ENCODE results near the gene PLEKHM3. TPM values are rescaled to one million over a fixed set of nuclear protein-coding genes. Genes with fewer than 3 reads are reported as not detected.

The PLEKHM3 gene
- polyA plus RNA-seq, 2 of the 4 experiments (the other 2 are of a cell fraction) = 2.9 to 6.5 TPM

- no peak for TF ChIP-seq FOSB (CRISPR knock-in tag; IDR thresholded peaks at IDR 0.05)
- no peak for TF ChIP-seq MAX (IDR thresholded peaks at IDR 0.05)
Measured at GRCh38 chr2:207930747-207931146, 94.6 kb downstream of the PLEKHM3 start (continued).

GRCh38 chr2:207929923-207930322, 95.4 kb downstream of the PLEKHM3 start:
- no peaks in the 10 kb centered on the region for H3K4me1 ChIP-seq
- no peak overlapping the region for H3K4me3 ChIP-seq
- 85% methylated on average over 3 of the region's 3 CpGs for WGBS (ENCODE audit: missing lambda C conversion rate)
- ChIA-PET CTCF (interaction anchor here (0.9 to 1.1 kb wide), 3 partner anchors 24 to 184 kb away, joined by 3 to 5 read pairs (median 3); no protein-coding TSS in a partner anchor), POLR2A (no interaction called here)
- TF ChIP-seq RAD21 (conservative IDR thresholded peaks at IDR 0.05 in 1 of 2, IDR thresholded peaks at IDR 0.05 in 1 of 2) (no peak), HDAC2 (IDR thresholded peaks at IDR 0.05) (no peak), ATOH8 (CRISPR knock-in tag; IDR thresholded peaks at IDR 0.05; ENCODE audit: low read depth) (no peak), RARB (CRISPR knock-in tag; IDR thresholded peaks at IDR 0.05) (no peak), RNF2 (IDR thresholded peaks at IDR 0.05; ENCODE audit: borderline replicate concordance, low read depth) (no peak), PHF8 (IDR thresholded peaks at IDR 0.05; ENCODE audit: borderline replicate concordance, low read depth) (no peak), HES2 (IDR thresholded peaks at IDR 0.05) (no peak), HOXB13 (CRISPR knock-in tag; IDR thresholded peaks at IDR 0.05; ENCODE audit: low read depth) (no peak), TP53 (CRISPR knock-in tag; IDR thresholded peaks at IDR 0.05) (no peak), FOXS1 (CRISPR knock-in tag; IDR thresholded peaks at IDR 0.05) (no peak), MYC (IDR thresholded peaks at IDR 0.05; ENCODE audit: borderline replicate concordance, low read length) (no peak), CHD4 (IDR thresholded peaks at IDR 0.05; ENCODE audit: borderline replicate concordance) (no peak), ZFP36 (IDR thresholded peaks at IDR 0.05; ENCODE audit: borderline replicate concordance, partially characterized antibody) (no peak)
- FAIRE-seq (no peak), DNase-seq (ENCODE audit: low read depth in 1 of 2, low spot score in 1 of 2) (no peak), ATAC-seq (no peak)
- no peak overlapping the region for H3K27ac ChIP-seq
- H3K4me2 ChIP-seq = no peak overlapping the region
- H3K9me3 ChIP-seq = no peaks in the 10 kb centered on the region

GRCh38 chr2:207928079-207928478, 97.2 kb downstream of the PLEKHM3 start:
- no peak for ATAC-seq
- H3K4me3 ChIP-seq = no peak overlapping the region
- H3K4me1 ChIP-seq = no peaks in the 10 kb centered on the region
- no peak overlapping the region for H3K4me2 ChIP-seq
- no peak for DNase-seq (ENCODE audit: low read depth in 1 of 2, low spot score in 1 of 2)
- ChIA-PET CTCF (no interaction called here), POLR2A (no interaction called here)
- H3K9me3 ChIP-seq = no peaks in the 10 kb centered on the region
- FAIRE-seq = no peak
- H3K27ac ChIP-seq = no peak overlapping the region
- TF ChIP-seq FOSB (CRISPR knock-in tag; IDR thresholded peaks at IDR 0.05) = no peak
- TF ChIP-seq ZSCAN20 (CRISPR knock-in tag; IDR thresholded peaks at IDR 0.05) = no peak
- no peak for TF ChIP-seq PBX3 (IDR thresholded peaks at IDR 0.05)
- TF ChIP-seq BHLHE40 (IDR thresholded peaks at IDR 0.05; ENCODE audit: low read depth, low read length) = no peak
- TF ChIP-seq RFX5 (IDR thresholded peaks at IDR 0.05) = no peak
- no peak for TF ChIP-seq RAD21 (conservative IDR thresholded peaks at IDR 0.05 in 1 of 2, IDR thresholded peaks at IDR 0.05 in 1 of 2)
- no peak for TF ChIP-seq ZFP36 (IDR thresholded peaks at IDR 0.05; ENCODE audit: borderline replicate concordance, partially characterized antibody)
- no peak for TF ChIP-seq REST (IDR thresholded peaks at IDR 0.05)
- no peak for TF ChIP-seq HOXA7 (CRISPR knock-in tag; IDR thresholded peaks at IDR 0.05)
- TF ChIP-seq RARB (CRISPR knock-in tag; IDR thresholded peaks at IDR 0.05) = no peak
- no peak for TF ChIP-seq E2F6 (IDR thresholded peaks at IDR 0.05; ENCODE audit: borderline replicate concordance, low read depth)

Measured in A549 (cell line).